HG03039 (cell line): ENCODE results near the gene JARID2.
"Not testable (repeated sequence)": the region's sequence is repeated elsewhere in the genome, so short reads cannot be mapped to it uniquely, and the experiment has no call there.

Experiments used
- ATAC-seq: cut with Tn5 transposase; IDR thresholded peaks from one replicate; pipeline ENCODE4 v1.9.1; 2021; ENCODE audit warnings: mild to moderate bottlenecking, moderate library complexity; ENCODE audit not compliant: unreplicated experiment

The JARID2 gene

GRCh38 chr6:15287670-15288375 is 42.0 kb downstream of the JARID2 start:
- ATAC-seq = peak; percentile 96

- ATAC-seq = no peak
These were observed 43.0 kb downstream of the JARID2 start for GRCh38 chr6:15288856-15289255.

DNA sequence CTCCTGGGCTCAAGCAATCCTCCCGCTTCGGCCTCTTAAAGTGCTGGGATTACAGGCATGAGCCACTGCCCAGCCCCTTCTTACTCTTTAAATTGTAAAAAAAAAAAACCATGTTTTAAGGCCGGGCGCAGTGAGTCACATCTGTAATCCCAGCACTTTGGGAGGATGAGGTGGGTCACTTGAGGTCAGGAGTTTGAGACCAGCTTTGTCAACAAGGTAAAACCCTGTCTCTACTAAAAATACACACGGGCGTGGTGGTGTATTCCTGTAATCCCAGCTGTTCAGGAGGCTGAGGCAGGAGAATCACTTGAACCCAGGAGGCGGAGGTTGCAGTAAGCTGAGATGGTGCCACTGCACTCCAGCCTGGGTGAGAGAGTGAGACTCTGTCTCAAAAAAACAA is 43.6 kb downstream of the JARID2 start:
- ATAC-seq = not testable (repeated sequence)

DNA sequence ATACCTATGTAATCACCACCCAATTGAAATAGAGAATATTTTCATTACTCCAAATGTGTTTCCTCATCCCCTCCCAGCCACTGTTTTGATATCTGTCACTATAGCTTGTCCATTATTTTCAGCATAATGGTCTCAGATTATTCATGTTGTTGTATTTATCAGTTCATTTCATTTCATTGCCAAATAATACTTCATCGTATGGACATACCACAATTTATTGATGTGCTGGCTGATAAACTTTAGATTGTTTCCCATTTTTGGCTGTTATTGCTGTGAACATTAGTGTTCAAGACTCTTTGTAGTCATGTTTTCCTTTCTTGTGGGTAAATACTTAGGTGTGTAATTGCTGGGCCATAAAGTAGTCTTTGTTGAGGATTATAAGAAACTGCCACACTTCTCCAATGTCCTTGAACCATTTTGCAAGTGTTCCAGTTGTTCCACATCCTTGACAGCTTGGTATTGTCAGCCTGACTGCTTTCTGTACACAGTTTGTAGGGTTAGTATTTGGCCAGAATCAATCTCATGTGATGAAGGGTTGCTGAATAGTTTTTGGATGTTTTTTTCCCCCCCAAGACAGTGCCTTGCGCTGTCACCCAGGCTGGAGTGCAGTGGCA is 44.3 kb downstream of the JARID2 start:
- no peak for ATAC-seq

- ATAC-seq = no peak
These were observed 45.3 kb downstream of the JARID2 start for GRCh38 chr6:15290962-15291704.

GRCh38 chr6:15292721-15293302 is 46.9 kb downstream of the JARID2 start:
- no peak for ATAC-seq

- no peak for ATAC-seq
These were observed 47.8 kb downstream of the JARID2 start for GRCh38 chr6:15293674-15294073.

- ATAC-seq = no peak
These were observed 48.6 kb downstream of the JARID2 start for GRCh38 chr6:15294504-15294903.

GRCh38 chr6:15296249-15296648 is 50.4 kb downstream of the JARID2 start:
- ATAC-seq = no peak

GRCh38 chr6:15296735-15297134 is 50.9 kb downstream of the JARID2 start:
- ATAC-seq = no peak

GRCh38 chr6:15297167-15297566 is 51.3 kb downstream of the JARID2 start:
- not testable (repeated sequence) for ATAC-seq

- ATAC-seq = no peak
These were observed 52.2 kb downstream of the JARID2 start for GRCh38 chr6:15297895-15298590.

- ATAC-seq = peak; percentile 75
These were observed 53.7 kb downstream of the JARID2 start for GRCh38 chr6:15299430-15300131.

GRCh38 chr6:15301179-15302006 is 55.5 kb downstream of the JARID2 start:
- ATAC-seq = no peak

DNA sequence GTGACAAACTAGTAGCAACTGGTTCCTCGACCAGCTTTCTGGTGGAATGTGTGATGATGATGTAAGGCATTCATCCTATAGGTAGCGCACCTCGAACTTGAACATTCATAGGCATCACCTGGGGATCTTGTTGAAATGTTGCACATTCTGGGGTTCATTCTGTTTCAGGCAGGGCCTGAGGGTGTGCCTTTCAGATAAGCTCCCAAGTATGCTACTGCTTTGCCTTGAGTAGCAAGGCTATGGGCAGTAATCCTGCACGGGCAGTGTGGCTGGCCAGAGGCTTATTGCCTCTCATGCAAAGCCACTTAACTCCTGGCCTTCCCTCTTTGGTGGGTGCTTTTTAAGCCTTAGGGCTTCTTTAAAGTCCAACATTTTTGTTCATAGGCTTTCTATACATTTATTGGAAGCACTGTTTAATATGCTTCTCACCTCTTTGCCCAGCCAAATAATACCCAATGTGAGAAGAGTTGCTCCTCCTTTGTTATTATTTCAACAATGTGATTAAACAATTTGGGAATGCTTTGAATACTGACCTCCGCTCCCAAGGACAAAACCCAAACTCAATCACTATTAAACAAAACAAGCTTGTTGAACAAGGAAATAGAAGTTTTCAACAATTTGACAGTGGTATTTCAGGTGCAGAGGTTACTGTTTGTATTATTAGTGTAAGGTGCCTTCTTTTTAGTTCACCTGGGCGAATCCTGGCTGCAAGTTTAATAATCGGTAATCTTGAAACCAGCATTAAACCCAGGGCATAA is 57.5 kb downstream of the JARID2 start:
- no peak for ATAC-seq

- ATAC-seq = no peak
These were observed 58.0 kb downstream of the JARID2 start for GRCh38 chr6:15303920-15304291.

GRCh38 chr6:15304337-15305042 is 58.6 kb downstream of the JARID2 start:
- no peak for ATAC-seq

GRCh38 chr6:15305496-15305895 is 59.6 kb downstream of the JARID2 start:
- ATAC-seq = peak; percentile 47
